CD4-positive, alpha-beta T cell (primary cell): ENCODE results near the gene MTCL1. TPM values are rescaled to one million over a fixed set of nuclear protein-coding genes. Genes with fewer than 3 reads are reported as not detected.
A peak's percentile ranks its signal among the peaks of the same experiment; 100 is the strongest.

Experiments used
- ATAC-seq: fragments of 200-7000 bp; cut with Tn5 transposase; one replicate; pipeline ENCODE4 v1.10.0; 2022; ENCODE audit warnings: mild to moderate bottlenecking; ENCODE audit not compliant: poor library complexity
- CTCF ChIA-PET: fragments of 350-600 bp; sonication (Branson Sonifier 250); formaldehyde crosslinking; loops from one replicate; lab custom pipeline; 2021; ENCODE audit warnings: antibody characterized with exemption, inconsistent platforms; lab: Charles Lee
- POLR2A ChIA-PET: fragments of 350-600 bp; sonication (Branson Sonifier 250); formaldehyde crosslinking; loops from one replicate; lab custom pipeline; 2021; ENCODE audit warnings: antibody characterized with exemption, inconsistent platforms; lab: Charles Lee
- DNase-seq, 14 experiments: peaks; one replicate each; pipeline ENCODE4 v3.0.0-alpha.2; 2013 to 2020; ENCODE audit warnings: mixed read lengths in 2 of 14
- H3K27ac ChIP-seq, 2 donors: one replicate each; pipeline versions ENCODE4 v1.5.1 to v1.7.0; 2013; ENCODE audit warnings: low read length in 2 of 2, low read depth in 1 of 2, mild to moderate bottlenecking in 1 of 2
- H3K27me3 ChIP-seq, 2 experiments: 1 replicate in 1 of 2; 2 replicates in 1 of 2; pipeline versions ENCODE4 v1.6.1 to v1.7.0; 2013; ENCODE audit warnings: low read length in 2 of 2, control low read depth in 1 of 2, mild to moderate bottlenecking in 1 of 2, moderate library complexity in 1 of 2; ENCODE audit not compliant: insufficient read depth in 2 of 2, control insufficient read depth in 1 of 2
- H3K36me3 ChIP-seq: one replicate; pipeline ENCODE4 v1.6.1; 2013; ENCODE audit warnings: low read length, control low read depth; ENCODE audit not compliant: insufficient read depth
- H3K4me1 ChIP-seq: one replicate; pipeline ENCODE4 v1.6.1; 2013; ENCODE audit warnings: low read length, control low read depth; ENCODE audit not compliant: insufficient read depth
- H3K4me3 ChIP-seq: one replicate; pipeline ENCODE4 v1.5.1; 2013; ENCODE audit warnings: mild to moderate bottlenecking, low read length, moderate library complexity
- H3K9me3 ChIP-seq, 2 experiments: 1 replicate in 1 of 2; 2 replicates in 1 of 2; pipeline versions ENCODE4 v1.6.1 to v1.7.0; 2013; ENCODE audit warnings: low read length in 2 of 2, mild to moderate bottlenecking in 2 of 2, control low read depth in 1 of 2, moderate library complexity in 1 of 2; ENCODE audit not compliant: control insufficient read depth in 1 of 2, insufficient read depth in 1 of 2
- H3K27ac Mint-ChIP-seq: one replicate; pipeline ENCODE4 v1.8.0; 2020; ENCODE audit warnings: mixed read lengths
- H3K27me3 Mint-ChIP-seq: one replicate; pipeline ENCODE4 v1.8.0; 2021; ENCODE audit warnings: mixed read lengths
- H3K36me3 Mint-ChIP-seq: one replicate; pipeline ENCODE4 v1.8.0; 2021; ENCODE audit warnings: low read depth, mixed read lengths
- H3K4me1 Mint-ChIP-seq: one replicate; pipeline ENCODE4 v1.8.0; 2021; ENCODE audit warnings: low read depth, mixed read lengths
- H3K4me3 Mint-ChIP-seq: one replicate; pipeline ENCODE4 v1.8.0; 2020; ENCODE audit warnings: mild to moderate bottlenecking, mixed read lengths
- H3K9me3 Mint-ChIP-seq: one replicate; pipeline ENCODE4 v1.8.0; 2020; ENCODE audit warnings: mixed read lengths
- CTCF ChIP-seq: fragments of 200-600 bp; IDR thresholded peaks from one replicate; pipeline ENCODE4 v1.8.0; 2022; ENCODE audit warnings: antibody characterized with exemption, mild to moderate bottlenecking
- intact Hi-C, 2 experiments: fragments of 100-400 bp; cut with DNase I in 1 of 2; cut with micrococcal nuclease in 1 of 2; formaldehyde crosslinking; loops; one replicate each; pipeline versions ENCODE4 v1.15.1 to v1.9.0; 2023 to 2025; cut with DNase I, micrococcal nuclease
- total RNA-seq, 174 experiments: library from RNA in 2 of 174; stranded (reverse) in 2 of 174; gene quantifications; one replicate each; pipeline ENCODE4 v1.2.3 and lab custom pipeline; 2021 to 2026

Gene MTCL1
- total RNA-seq, 2 experiments from 2014 or later, result 0.11 to 0.55 TPM

DNA sequence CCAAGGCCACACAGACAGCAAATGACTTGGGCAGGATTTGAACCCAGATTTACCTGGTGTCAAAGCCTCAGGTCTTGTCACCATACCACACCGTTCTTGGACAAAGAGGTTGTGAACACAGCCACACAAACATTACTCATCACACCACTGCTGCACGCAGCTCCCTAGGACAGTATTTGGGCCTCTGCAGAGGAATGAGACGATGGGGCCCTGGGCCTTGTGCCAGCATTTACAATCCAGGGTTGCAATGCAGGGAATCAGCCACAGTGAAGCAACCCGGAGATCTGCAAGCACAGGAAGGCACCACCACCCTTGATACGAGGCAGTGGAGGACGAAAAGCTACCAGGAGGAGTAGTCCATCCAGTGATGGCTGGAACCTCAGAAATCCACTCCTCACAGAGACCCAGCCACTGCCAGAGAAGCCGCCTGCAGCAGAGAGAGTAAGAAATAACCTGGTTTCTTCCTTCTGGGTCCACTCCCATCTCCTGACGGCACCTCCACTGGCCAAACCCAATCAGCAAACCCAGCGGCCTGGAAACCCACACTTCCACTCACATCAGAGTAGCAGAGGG is 3.7 kb upstream of the MTCL1 start:
- ATAC-seq, result no peak
- intact Hi-C loops, result loop anchor here in 1 of 2 experiments (5.0 kb wide), 3 partner anchors 911 to 1826 kb away; partner anchors contain the start of genes NAPG, PPP4R1 and VAPA
- H3K27me3 Mint-ChIP-seq, result peaks cover 57% of the 10 kb centered on the region

GRCh38 chr18:8702668-8703067 is 2.7 kb upstream of the MTCL1 start:
- Histone ChIP-seq H3K36me3 (no peaks in the 10 kb centered on the region), H3K4me3 (no peak overlapping the region), H3K27ac (no peak overlapping the region), H3K4me1 (peaks cover 28% of the 10 kb centered on the region), H3K9me3 (peaks cover 0 to 17% of the 10 kb centered on the region in 2 experiments), H3K27me3 (peaks cover 48 to 56% of the 10 kb centered on the region in 2 experiments)
- Mint-ChIP-seq H3K4me1 (peaks cover 19% of the 10 kb centered on the region), H3K27ac (no peak overlapping the region), H3K4me3 (peak overlapping the region; percentile 65), H3K9me3 (no peaks in the 10 kb centered on the region), H3K36me3 (peaks cover 4% of the 10 kb centered on the region), H3K27me3 (peaks cover 68% of the 10 kb centered on the region)
- ChIA-PET POLR2A (interaction anchor here (0.7 kb wide), 1 partner anchor 9 kb away, joined by 3 read pairs; no protein-coding TSS in a partner anchor), CTCF (interaction anchor here (1.3 kb wide), 1 partner anchor 285 kb away, joined by 4 read pairs; no protein-coding TSS in a partner anchor)
- no peak for DNase-seq
- no peak for ATAC-seq
- no peak for TF ChIP-seq CTCF
- intact Hi-C loops, result loop anchor here in 1 of 2 experiments (5.0 kb wide), 3 partner anchors 910 to 1825 kb away; partner anchors contain the start of genes NAPG, PPP4R1 and VAPA

More for the DNA sequence above, 3.7 kb upstream of the MTCL1 start:
- Histone ChIP-seq H3K36me3 (no peaks in the 10 kb centered on the region), H3K27ac (no peak overlapping the region), H3K4me3 (no peak overlapping the region), H3K27me3 (peaks cover 37 to 46% of the 10 kb centered on the region in 2 experiments), H3K9me3 (peaks cover 0 to 11% of the 10 kb centered on the region in 2 experiments), H3K4me1 (peaks cover 21% of the 10 kb centered on the region)
- Mint-ChIP-seq H3K27ac (no peak overlapping the region), H3K4me1 (peaks cover 12% of the 10 kb centered on the region), H3K9me3 (no peaks in the 10 kb centered on the region), H3K4me3 (no peak overlapping the region), H3K36me3 (peaks cover under 1% of the 10 kb centered on the region)
- no peak for TF ChIP-seq CTCF
- CTCF ChIA-PET, result no interaction called here
- POLR2A ChIA-PET, result interaction anchor here (1.2 kb wide), 1 partner anchor 15 kb away, joined by 3 read pairs; no protein-coding TSS in a partner anchor
- no peak for DNase-seq

- Mint-ChIP-seq H3K4me1 (peaks cover 22% of the 10 kb centered on the region), H3K27ac (no peak overlapping the region), H3K9me3 (no peaks in the 10 kb centered on the region), H3K27me3 (peaks cover 73% of the 10 kb centered on the region), H3K36me3 (peaks cover 4% of the 10 kb centered on the region), H3K4me3 (peak overlapping the region; percentile 65)
- peaks cover 28% of the 10 kb centered on the region for H3K4me1 ChIP-seq
- intact Hi-C loops, result loop anchor here in 1 of 2 experiments (5.0 kb wide), 3 partner anchors 909 to 1824 kb away; partner anchors contain the start of genes NAPG, PPP4R1 and VAPA
- ChIA-PET CTCF (interaction anchor here (1.3 kb wide), 1 partner anchor 285 kb away, joined by 4 read pairs; no protein-coding TSS in a partner anchor), POLR2A (interaction anchor here (0.7 kb wide), 1 partner anchor 9 kb away, joined by 3 read pairs; no protein-coding TSS in a partner anchor)
- ATAC-seq (no peak), DNase-seq (peak in 1 of 14 experiments; percentile 21)
- TF ChIP-seq CTCF, result no peak
- no peaks in the 10 kb centered on the region for H3K36me3 ChIP-seq
- no peak overlapping the region for H3K4me3 ChIP-seq
- H3K9me3 ChIP-seq, result peaks cover 0 to 17% of the 10 kb centered on the region in 2 experiments
- H3K27me3 ChIP-seq, result peaks cover 48 to 57% of the 10 kb centered on the region in 2 experiments
- H3K27ac ChIP-seq, result no peak overlapping the region
Observed at GRCh38 chr18:8703092-8703709, 2.2 kb upstream of the MTCL1 start.
